Lower leg skin (tissue), 4 donors: ENCODE measurements around the gene NME3. TPM values are rescaled to one million over a fixed set of nuclear protein-coding genes. Genes with fewer than 3 reads are reported as not detected.

Experiments
- DNase-seq, 2 donors: peaks; one replicate each; pipeline ENCODE4 v3.0.0-alpha.2; 2019; ENCODE audit warnings: low spot score in 2 of 2
- H3K4me3 ChIP-seq: fragments of 200-600 bp; sonication (generic); 2 replicates; pipeline ENCODE4 v1.5.1; 2017; ENCODE audit warnings: mild to moderate bottlenecking, low read depth; ENCODE audit not compliant: poor library complexity, severe bottlenecking
- CTCF ChIP-seq, 3 donors: fragments of 450-650 bp; IDR thresholded peaks; one replicate each; pipeline ENCODE4 v1.5.1; 2016; ENCODE audit warnings: antibody characterized with exemption in 3 of 3, mild to moderate bottlenecking in 3 of 3, moderate library complexity in 2 of 3
- POLR2A ChIP-seq, 2 donors: fragments of 450-650 bp; IDR thresholded peaks; one replicate each; pipeline ENCODE4 v1.6.1; 2016 to 2017; ENCODE audit warnings: antibody characterized with exemption in 2 of 2, mild to moderate bottlenecking in 1 of 2, moderate library complexity in 1 of 2
- WGBS, 2 donors: methylation state at CpG; one replicate each; pipeline ENCODE4 v1.1.5; 2018; 5-methylcytosine and 5-hydroxymethylcytosine counted together
- intact Hi-C: fragments of 100-400 bp; cut with DNase I; formaldehyde crosslinking; loops from one replicate; pipeline ENCODE4 v1.15.0; 2023; ENCODE audit warnings: low total_unique reads
- total RNA-seq, 4 donors: library from RNA; depleted of rRNA; stranded (reverse); fragments of >200 nt; gene quantifications; one replicate each; pipeline ENCODE4 v1.1.0, GENCODE V29; 2016

The NME3 gene
- total RNA-seq, 4 donors from 2014 or later = 77.7 to 98.4 (median 85.8) TPM

GRCh38 chr16:1792836-1793577 lies 21.7 kb upstream of the NME3 start:
- no peak overlapping the region for H3K4me3 ChIP-seq
- TF ChIP-seq POLR2A (IDR thresholded peaks at IDR 0.05) = no peak
- no peak for TF ChIP-seq CTCF (IDR thresholded peaks at IDR 0.05)

GRCh38 chr16:1791943-1792812 lies 20.8 kb upstream of the NME3 start:
- intact Hi-C loops = no loop called here
- WGBS, 2 donors = 89 to 91% methylated on average over 13 to 44 of the region's 59 CpGs
- no peak for DNase-seq
- TF ChIP-seq CTCF (IDR thresholded peaks at IDR 0.05) = no peak
- no peak for TF ChIP-seq POLR2A (IDR thresholded peaks at IDR 0.05)
- H3K4me3 ChIP-seq = no peak overlapping the region

More at GRCh38 chr16:1792836-1793577, 21.7 kb upstream of the NME3 start:
- WGBS, 2 donors = 87 to 88% methylated on average over 18 to 33 of the region's 33 CpGs
- intact Hi-C loops = no loop called here
- DNase-seq = no peak

GRCh38 chr16:1791256-1791942 lies 20.1 kb upstream of the NME3 start:
- intact Hi-C loops = no loop called here
- TF ChIP-seq CTCF (IDR thresholded peaks at IDR 0.05) (no peak), POLR2A (IDR thresholded peaks at IDR 0.05) (no peak)
- DNase-seq = no peak
- H3K4me3 ChIP-seq = no peak overlapping the region
- WGBS, 2 donors = 95 to 96% methylated on average over 36 to 47 of the region's 53 CpGs

DNA sequence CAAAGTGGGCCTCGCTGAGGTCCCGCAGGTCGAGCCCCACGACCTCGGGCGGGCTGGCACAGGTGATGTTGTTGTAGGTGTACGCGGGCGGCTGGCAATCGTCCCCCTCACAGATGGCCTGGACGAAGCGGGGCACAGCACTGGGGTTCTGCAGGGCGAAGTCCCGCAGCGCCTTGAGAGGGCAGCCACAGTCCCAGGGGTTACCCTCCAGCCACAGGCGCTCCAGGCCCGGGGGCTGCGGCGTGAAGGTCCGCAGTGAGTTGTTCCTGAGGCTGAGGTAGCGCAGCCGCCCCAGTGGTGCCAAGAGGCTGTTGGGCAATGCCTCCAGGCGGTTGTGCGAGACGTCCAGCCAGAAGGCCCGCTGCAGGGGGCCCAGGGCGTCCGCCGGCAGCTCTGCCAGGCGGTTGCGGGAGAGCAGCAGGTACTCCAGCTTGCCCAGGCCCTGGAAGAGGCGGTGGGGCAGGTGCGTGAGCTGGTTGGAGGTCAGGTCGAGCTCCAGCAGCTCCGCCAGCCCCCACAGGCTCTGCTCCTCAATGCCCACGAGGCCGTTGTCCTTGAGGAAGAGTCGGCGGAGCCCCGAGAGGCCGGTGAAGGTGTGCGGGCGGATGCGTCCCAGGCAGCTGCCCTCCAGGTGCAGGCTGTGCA lies 19.4 kb upstream of the NME3 start:
- intact Hi-C loops = no loop called here
- no peak for DNase-seq
- H3K4me3 ChIP-seq = no peak overlapping the region
- no peak for TF ChIP-seq CTCF (IDR thresholded peaks at IDR 0.05)
- no peak for TF ChIP-seq POLR2A (IDR thresholded peaks at IDR 0.05)
- 89 to 95% methylated on average over 22 to 38 of the region's 44 CpGs for WGBS, 2 donors

GRCh38 chr16:1790261-1790610 lies 18.9 kb upstream of the NME3 start:
- 89 to 93% methylated on average over 15 of the region's 15 CpGs for WGBS, 2 donors
- intact Hi-C loops = no loop called here
- DNase-seq = no peak
- no peak for TF ChIP-seq CTCF (IDR thresholded peaks at IDR 0.05)
- no peak for TF ChIP-seq POLR2A (IDR thresholded peaks at IDR 0.05)
- no peak overlapping the region for H3K4me3 ChIP-seq
